ENCODE measurements around the gene ADGRV1.

ADGRV1 gene

GRCh38 chr5:90612919-90613318 lies 54.3 kb downstream of the ADGRV1 start:
- TF ChIP-seq GATA3 (IDR thresholded peaks at IDR 0.05; ENCODE audit: low read depth, low read length) (no peak), GATA2 (IDR thresholded peaks at IDR 0.05; ENCODE audit: low read depth, low read length) (no peak)

- TF ChIP-seq GATA3 (IDR thresholded peaks at IDR 0.05; ENCODE audit: low read depth, low read length) (no peak), GATA2 (IDR thresholded peaks at IDR 0.05; ENCODE audit: low read depth, low read length) (no peak)
Measured at GRCh38 chr5:90613459-90613858, 54.9 kb downstream of the ADGRV1 start.

- TF ChIP-seq GATA2 (IDR thresholded peaks at IDR 0.05; ENCODE audit: low read depth, low read length) (no peak), GATA3 (IDR thresholded peaks at IDR 0.05; ENCODE audit: low read depth, low read length) (no peak)
Measured at GRCh38 chr5:90613918-90614504, 55.4 kb downstream of the ADGRV1 start.

- TF ChIP-seq GATA3 (IDR thresholded peaks at IDR 0.05; ENCODE audit: low read depth, low read length): no peak
- no peak for TF ChIP-seq GATA2 (IDR thresholded peaks at IDR 0.05; ENCODE audit: low read depth, low read length)
Measured at GRCh38 chr5:90615355-90615754, 56.8 kb downstream of the ADGRV1 start.

DNA sequence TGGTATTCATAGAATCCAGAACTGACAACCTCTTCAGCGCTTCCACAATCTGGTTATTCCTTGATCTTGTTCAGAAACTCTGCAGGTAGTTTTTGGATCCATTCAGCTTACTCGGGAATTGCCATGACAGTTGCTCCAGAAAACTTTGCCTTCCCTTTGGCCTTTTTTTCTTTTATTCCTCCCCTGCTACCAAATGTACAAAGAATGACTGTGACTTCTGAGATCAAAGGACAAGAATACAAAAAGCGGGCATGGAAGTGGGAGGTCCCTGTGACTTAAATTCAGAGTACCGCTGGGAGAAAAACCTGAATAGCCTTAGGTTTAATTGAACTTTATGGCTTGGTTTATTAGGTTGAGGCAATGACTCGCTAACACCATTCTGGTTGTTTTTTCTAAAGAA lies 59.5 kb downstream of the ADGRV1 start:
- TF ChIP-seq GATA2 (IDR thresholded peaks at IDR 0.05; ENCODE audit: low read depth, low read length): no peak
- no peak for TF ChIP-seq GATA3 (IDR thresholded peaks at IDR 0.05; ENCODE audit: low read depth, low read length)

DNA sequence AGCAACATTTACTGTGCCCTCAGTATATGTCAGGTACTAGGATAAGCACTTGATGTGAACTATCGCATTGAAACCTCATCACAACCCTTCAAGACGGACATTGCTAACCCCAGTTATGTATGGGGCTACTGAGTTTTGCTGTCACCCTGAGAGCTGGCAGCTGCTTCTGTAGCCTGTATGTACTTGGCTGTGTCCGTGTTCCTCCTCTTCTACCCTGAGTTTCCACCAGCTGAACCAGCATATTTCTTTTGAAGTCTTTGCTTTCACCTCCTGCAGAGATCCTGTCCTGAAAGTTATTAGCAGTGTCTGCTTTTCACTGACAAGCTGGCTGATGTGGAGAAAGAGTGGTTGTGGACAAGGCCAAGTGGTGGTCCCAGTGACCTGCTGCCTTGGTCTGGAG lies 63.3 kb downstream of the ADGRV1 start:
- TF ChIP-seq GATA2 (IDR thresholded peaks at IDR 0.05; ENCODE audit: low read depth, low read length) (no peak), GATA3 (IDR thresholded peaks at IDR 0.05; ENCODE audit: low read depth, low read length) (no peak)

DNA sequence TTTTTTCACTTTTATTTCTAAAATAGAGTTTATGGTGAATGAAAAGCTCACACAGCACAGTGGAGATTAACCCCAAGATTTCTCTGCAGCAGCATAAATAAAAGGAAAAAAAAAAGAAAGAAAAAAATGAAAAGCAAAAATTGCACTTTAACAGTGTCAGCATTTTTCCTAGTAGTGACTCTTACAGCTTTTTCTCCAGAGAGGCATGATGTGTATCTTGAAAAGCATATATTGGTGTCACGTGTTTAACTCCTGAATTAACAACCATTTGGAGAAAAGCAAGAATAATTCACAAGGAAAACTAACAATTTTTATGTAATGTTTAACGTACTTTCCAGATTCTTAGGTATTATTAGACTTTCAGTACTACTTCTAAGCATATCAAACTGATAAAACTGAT lies 67.9 kb downstream of the ADGRV1 start:
- no peak for TF ChIP-seq GATA3 (IDR thresholded peaks at IDR 0.05; ENCODE audit: low read depth, low read length)
- no peak for TF ChIP-seq GATA2 (IDR thresholded peaks at IDR 0.05; ENCODE audit: low read depth, low read length)

DNA sequence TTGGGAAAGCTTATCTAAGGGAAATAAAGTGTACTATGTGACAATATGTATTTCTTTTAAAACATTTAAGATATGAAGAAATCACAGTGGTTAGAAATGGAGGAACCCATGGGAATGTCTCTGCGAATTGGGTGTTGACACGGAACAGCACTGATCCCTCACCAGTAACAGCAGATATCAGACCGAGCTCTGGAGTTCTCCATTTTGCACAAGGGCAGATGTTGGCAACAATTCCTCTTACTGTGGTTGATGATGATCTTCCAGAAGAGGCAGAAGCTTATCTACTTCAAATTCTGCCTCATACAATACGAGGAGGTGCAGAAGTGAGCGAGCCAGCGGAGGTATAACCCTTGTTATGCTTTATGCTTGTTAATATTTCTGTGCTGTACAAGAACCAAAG lies 69.9 kb downstream of the ADGRV1 start:
- TF ChIP-seq GATA3 (IDR thresholded peaks at IDR 0.05; ENCODE audit: low read depth, low read length): no peak
- no peak for TF ChIP-seq GATA2 (IDR thresholded peaks at IDR 0.05; ENCODE audit: low read depth, low read length)

DNA sequence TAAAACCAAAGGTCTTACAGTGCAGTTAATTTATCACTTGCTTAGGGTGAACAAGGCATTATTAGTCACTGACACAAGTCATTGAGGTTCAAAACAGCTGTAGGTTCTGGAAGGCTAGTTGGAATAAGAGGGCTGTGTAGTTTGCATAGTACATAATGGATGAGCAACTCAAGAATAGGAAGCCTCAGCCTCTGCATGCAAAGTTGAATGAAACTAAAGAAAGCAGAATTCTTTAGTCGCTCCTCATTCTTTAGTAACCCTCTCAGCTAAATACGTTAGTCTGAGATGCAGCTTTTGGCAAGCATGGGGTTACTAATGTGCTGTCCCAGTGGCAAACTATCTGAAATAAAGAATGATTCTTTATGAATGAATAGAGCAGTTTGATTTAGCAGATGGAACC lies 74.2 kb downstream of the ADGRV1 start:
- no peak for TF ChIP-seq GATA2 (IDR thresholded peaks at IDR 0.05; ENCODE audit: low read depth, low read length)
- no peak for TF ChIP-seq GATA3 (IDR thresholded peaks at IDR 0.05; ENCODE audit: low read depth, low read length)

DNA sequence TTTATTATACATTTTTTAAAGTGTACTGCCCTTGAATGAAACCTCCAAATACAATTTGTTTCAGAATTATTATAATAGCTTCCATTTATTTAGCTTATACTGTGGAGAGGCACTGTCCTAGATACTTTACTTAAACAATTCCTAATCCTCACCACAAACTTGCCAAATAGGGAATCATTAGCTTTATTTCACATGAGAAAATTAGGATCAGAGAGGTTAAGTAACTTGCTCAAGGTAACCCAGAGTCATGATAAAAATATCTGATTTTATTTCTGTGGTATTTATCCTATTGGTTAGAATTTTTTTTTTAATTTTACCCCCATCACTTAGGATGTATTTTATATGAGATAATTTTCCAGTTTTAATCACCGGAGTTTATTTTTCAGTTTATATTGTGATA lies 78.4 kb downstream of the ADGRV1 start:
- TF ChIP-seq GATA3 (IDR thresholded peaks at IDR 0.05; ENCODE audit: low read depth, low read length): no peak
- TF ChIP-seq GATA2 (IDR thresholded peaks at IDR 0.05; ENCODE audit: low read depth, low read length): no peak

DNA sequence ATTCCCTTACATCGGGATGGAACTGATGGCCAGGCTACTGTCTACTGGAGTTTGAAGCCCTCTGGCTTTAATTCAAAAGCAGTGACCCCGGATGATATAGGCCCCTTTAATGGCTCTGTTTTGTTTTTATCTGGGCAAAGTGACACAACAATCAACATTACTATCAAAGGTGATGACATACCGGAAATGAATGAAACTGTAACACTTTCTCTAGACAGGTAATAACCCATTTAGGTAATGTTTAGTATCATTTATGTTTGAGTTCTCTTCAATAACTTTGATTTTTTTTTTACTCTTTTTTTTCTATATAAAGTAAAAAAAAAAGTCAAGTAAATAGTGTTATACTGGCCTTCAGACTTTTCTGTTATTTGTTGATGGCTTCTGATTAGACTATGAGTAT lies 79.1 kb downstream of the ADGRV1 start:
- TF ChIP-seq GATA3 (IDR thresholded peaks at IDR 0.05; ENCODE audit: low read depth, low read length) (no peak), GATA2 (IDR thresholded peaks at IDR 0.05; ENCODE audit: low read depth, low read length) (no peak)

DNA sequence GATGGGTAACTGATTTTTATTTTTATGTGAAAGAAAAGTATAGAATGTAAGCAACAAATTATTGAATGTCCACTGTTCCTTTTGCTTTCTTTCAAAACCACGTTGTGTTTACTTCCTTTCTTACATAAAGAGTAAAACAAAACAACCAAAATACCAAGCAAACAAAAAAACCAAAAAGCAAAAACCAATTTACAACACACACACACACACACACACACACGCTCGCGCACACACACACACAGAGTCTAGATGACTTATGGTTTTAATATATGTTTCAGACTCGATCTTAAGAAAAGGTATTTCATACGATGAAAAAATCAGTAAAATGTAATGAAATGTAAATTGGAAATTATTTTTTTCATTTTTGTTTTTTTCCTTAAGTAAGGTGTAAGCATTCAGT lies 80.3 kb downstream of the ADGRV1 start:
- TF ChIP-seq GATA2 (IDR thresholded peaks at IDR 0.05; ENCODE audit: low read depth, low read length) (no peak), GATA3 (IDR thresholded peaks at IDR 0.05; ENCODE audit: low read depth, low read length) (no peak)

DNA sequence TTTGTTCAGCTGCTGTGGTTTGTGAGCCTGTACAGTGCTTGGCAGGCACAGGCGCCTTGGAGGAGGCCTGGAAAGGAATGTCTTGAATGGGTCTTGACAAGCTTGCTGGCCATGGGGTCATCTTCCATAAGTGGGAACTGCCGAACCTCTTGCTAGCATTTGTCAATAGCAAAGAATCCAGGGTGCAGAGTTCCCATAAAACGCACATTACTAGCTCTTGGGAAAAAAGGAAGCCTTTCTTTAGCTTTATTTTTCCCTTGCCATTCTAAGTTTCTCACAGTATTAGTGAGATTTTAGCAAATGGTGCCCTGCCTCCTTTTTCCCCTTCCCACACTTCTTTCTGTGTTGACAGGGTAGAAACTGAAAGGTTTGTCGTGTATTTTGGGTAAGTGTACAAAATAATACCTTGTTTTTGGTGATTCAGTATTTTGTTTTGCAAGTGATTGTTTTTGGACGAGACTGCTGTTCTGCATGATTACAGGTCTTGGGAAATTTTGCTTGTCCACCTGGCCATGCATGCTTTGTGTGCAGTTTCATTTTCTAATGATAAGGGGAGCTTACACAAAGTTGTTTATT lies 82.0 kb downstream of the ADGRV1 start:
- TF ChIP-seq GATA3 (IDR thresholded peaks at IDR 0.05; ENCODE audit: low read depth, low read length) (no peak), GATA2 (IDR thresholded peaks at IDR 0.05; ENCODE audit: low read depth, low read length) (no peak)

GRCh38 chr5:90641528-90641927 lies 82.9 kb downstream of the ADGRV1 start:
- no peak for TF ChIP-seq GATA3 (IDR thresholded peaks at IDR 0.05; ENCODE audit: low read depth, low read length)
- no peak for TF ChIP-seq GATA2 (IDR thresholded peaks at IDR 0.05; ENCODE audit: low read depth, low read length)

DNA sequence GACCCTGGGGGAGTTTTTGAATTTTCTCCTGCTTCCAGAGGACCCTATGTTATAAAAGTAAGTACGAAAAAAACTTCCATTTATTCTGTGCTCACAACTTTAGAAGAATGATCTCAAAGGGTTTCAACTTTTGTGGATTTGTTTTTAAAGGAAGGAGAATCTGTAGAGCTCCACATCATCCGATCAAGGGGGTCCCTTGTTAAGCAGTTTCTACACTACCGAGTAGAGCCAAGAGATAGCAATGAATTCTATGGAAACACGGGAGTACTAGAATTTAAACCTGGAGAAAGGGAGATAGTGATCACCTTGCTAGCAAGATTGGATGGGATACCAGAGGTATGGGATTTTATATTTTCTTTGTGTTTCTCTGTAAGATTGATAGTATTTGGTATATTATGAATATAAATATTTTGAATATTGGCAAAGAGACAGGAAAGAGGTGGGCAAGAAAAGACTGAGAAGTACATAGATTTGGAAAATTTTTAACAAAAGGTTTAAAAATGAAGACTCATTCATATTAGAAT lies 84.2 kb downstream of the ADGRV1 start:
- TF ChIP-seq GATA2 (IDR thresholded peaks at IDR 0.05; ENCODE audit: low read depth, low read length) (no peak), GATA3 (IDR thresholded peaks at IDR 0.05; ENCODE audit: low read depth, low read length) (no peak)
